Breast epithelium (tissue), 4 donors: ENCODE results near the gene DNAI2. TPM values are rescaled to one million over a fixed set of nuclear protein-coding genes. Genes with fewer than 3 reads are reported as not detected.

Experiments used
- DNase-seq, 2 donors: peaks; one replicate each; pipeline ENCODE4 v3.0.0-alpha.2; 2019; ENCODE audit warnings: low spot score in 2 of 2
- H3K27ac ChIP-seq, 2 donors: fragments of 200-600 bp; sonication (generic) in 1 of 2; one replicate each; pipeline ENCODE4 v1.5.1; 2016 to 2019; ENCODE audit warnings: mild to moderate bottlenecking in 1 of 2
- H3K27me3 ChIP-seq, 2 donors: fragments of 200-600 bp; sonication (generic) in 1 of 2; one replicate each; pipeline versions ENCODE4 v1.5.1 to v1.6.0; 2017 to 2019; ENCODE audit warnings: control low read depth in 1 of 2, mild to moderate bottlenecking in 1 of 2
- H3K36me3 ChIP-seq: fragments of 200-600 bp; one replicate; pipeline ENCODE4 v1.5.1; 2019
- H3K4me1 ChIP-seq, 2 donors: fragments of 200-600 bp; sonication (generic); one replicate each; pipeline ENCODE4 v1.5.1; 2016 to 2019; ENCODE audit warnings: control low read depth in 1 of 2
- H3K4me3 ChIP-seq, 3 donors: fragments of 200-600 bp; sonication (generic); 1 replicate in 2 of 3; 2 replicates in 1 of 3; pipeline ENCODE4 v1.5.1; 2016 to 2019; ENCODE audit warnings: mild to moderate bottlenecking in 3 of 3, moderate library complexity in 2 of 3
- H3K9me3 ChIP-seq, 2 donors: fragments of 200-600 bp; sonication (generic) in 1 of 2; one replicate each; pipeline ENCODE4 v1.5.1; 2016 to 2019; ENCODE audit warnings: control low read depth in 1 of 2
- CTCF ChIP-seq, 3 donors: fragments of 450-650 bp; IDR thresholded peaks; one replicate each; pipeline ENCODE4 v1.5.1; 2016 to 2017; ENCODE audit warnings: antibody characterized with exemption in 3 of 3, mild to moderate bottlenecking in 3 of 3, moderate library complexity in 3 of 3
- POLR2A ChIP-seq: fragments of 450-650 bp; IDR thresholded peaks from one replicate; pipeline ENCODE4 v1.6.1; 2016; ENCODE audit warnings: antibody characterized with exemption, mild to moderate bottlenecking, moderate library complexity
- POLR2AphosphoS5 ChIP-seq, 3 donors: sonication (generic); formaldehyde crosslinking; IDR thresholded peaks; one replicate each; pipeline ENCODE4 v1.6.1; 2017; ENCODE audit warnings: antibody characterized with exemption in 3 of 3
- intact Hi-C: fragments of 100-400 bp; cut with DNase I; formaldehyde crosslinking; loops from one replicate; pipeline ENCODE4 v1.15.1; 2023; ENCODE audit warnings: low total_unique reads
- total RNA-seq, 3 donors: library from RNA; depleted of rRNA; stranded (reverse); fragments of >200 nt; gene quantifications; one replicate each; pipeline ENCODE4 v1.1.0, GENCODE V29; 2016

DNAI2 gene
- total RNA-seq, 3 donors from 2014 or later, result not detected

- no peak for TF ChIP-seq POLR2A
- no peak for TF ChIP-seq POLR2AphosphoS5 (IDR thresholded peaks at IDR 0.05)
- no peak for TF ChIP-seq CTCF (IDR thresholded peaks at IDR 0.05)
- intact Hi-C loops, result no loop called here
Observed at GRCh38 chr17:74339537-74340195, 65.6 kb downstream of the DNAI2 start.

GRCh38 chr17:74340470-74341023 lies 66.5 kb downstream of the DNAI2 start:
- Histone ChIP-seq H3K27me3 (peaks cover 0 to 41% of the 10 kb centered on the region in 2 donors), H3K36me3 (no peaks in the 10 kb centered on the region), H3K4me3 (no peak overlapping the region), H3K4me1 (no peaks in the 10 kb centered on the region), H3K27ac (no peak overlapping the region), H3K9me3 (no peaks in the 10 kb centered on the region)
- TF ChIP-seq POLR2AphosphoS5 (IDR thresholded peaks at IDR 0.05) (no peak), CTCF (IDR thresholded peaks at IDR 0.05) (no peak), POLR2A (no peak)
- no peak for DNase-seq
- intact Hi-C loops, result no loop called here

More at GRCh38 chr17:74339537-74340195, 65.6 kb downstream of the DNAI2 start:
- H3K4me3 ChIP-seq, result no peak overlapping the region
- H3K36me3 ChIP-seq, result no peaks in the 10 kb centered on the region
- no peaks in the 10 kb centered on the region for H3K4me1 ChIP-seq
- DNase-seq, result no peak
- peaks cover 0 to 36% of the 10 kb centered on the region in 2 donors for H3K27me3 ChIP-seq
- no peak overlapping the region for H3K27ac ChIP-seq
- peaks cover 0 to 6% of the 10 kb centered on the region in 2 donors for H3K9me3 ChIP-seq

- DNase-seq, result no peak
- intact Hi-C loops, result no loop called here
- Histone ChIP-seq H3K27ac (no peak overlapping the region), H3K4me3 (no peak overlapping the region), H3K27me3 (peaks cover 0 to 37% of the 10 kb centered on the region in 2 donors), H3K4me1 (no peaks in the 10 kb centered on the region), H3K9me3 (no peaks in the 10 kb centered on the region), H3K36me3 (no peaks in the 10 kb centered on the region)
- TF ChIP-seq CTCF (IDR thresholded peaks at IDR 0.05), result no peak
- TF ChIP-seq POLR2AphosphoS5 (IDR thresholded peaks at IDR 0.05), result no peak
- TF ChIP-seq POLR2A, result no peak
Observed at GRCh38 chr17:74342224-74342623, 68.2 kb downstream of the DNAI2 start.

GRCh38 chr17:74343121-74343520 lies 69.1 kb downstream of the DNAI2 start:
- intact Hi-C loops, result no loop called here
- DNase-seq, result no peak
- Histone ChIP-seq H3K4me3 (no peak overlapping the region), H3K27ac (no peak overlapping the region), H3K4me1 (no peaks in the 10 kb centered on the region), H3K36me3 (no peaks in the 10 kb centered on the region), H3K27me3 (peaks cover 0 to 28% of the 10 kb centered on the region in 2 donors), H3K9me3 (no peaks in the 10 kb centered on the region)
- TF ChIP-seq CTCF (IDR thresholded peaks at IDR 0.05) (no peak), POLR2A (no peak), POLR2AphosphoS5 (IDR thresholded peaks at IDR 0.05) (no peak)

GRCh38 chr17:74343526-74344284 lies 69.7 kb downstream of the DNAI2 start:
- intact Hi-C loops, result no loop called here
- DNase-seq, result no peak
- TF ChIP-seq CTCF (IDR thresholded peaks at IDR 0.05), result no peak
- no peak for TF ChIP-seq POLR2A
- TF ChIP-seq POLR2AphosphoS5 (IDR thresholded peaks at IDR 0.05), result no peak
- Histone ChIP-seq H3K9me3 (no peaks in the 10 kb centered on the region), H3K27ac (no peak overlapping the region), H3K4me1 (no peaks in the 10 kb centered on the region), H3K36me3 (no peaks in the 10 kb centered on the region), H3K4me3 (no peak overlapping the region), H3K27me3 (peaks cover 0 to 28% of the 10 kb centered on the region in 2 donors)
